ENCODE results near the gene NUPR1. TPM values are rescaled to one million over a fixed set of nuclear protein-coding genes. Genes with fewer than 3 reads are reported as not detected.
"Not testable (repeated sequence)": the region's sequence is repeated elsewhere in the genome, so short reads cannot be mapped to it uniquely, and the experiment has no call there.

Gene NUPR1
- total and polyA plus RNA-seq, 2 donors from 2014 or later, result 64.7 to 125 TPM

DNA sequence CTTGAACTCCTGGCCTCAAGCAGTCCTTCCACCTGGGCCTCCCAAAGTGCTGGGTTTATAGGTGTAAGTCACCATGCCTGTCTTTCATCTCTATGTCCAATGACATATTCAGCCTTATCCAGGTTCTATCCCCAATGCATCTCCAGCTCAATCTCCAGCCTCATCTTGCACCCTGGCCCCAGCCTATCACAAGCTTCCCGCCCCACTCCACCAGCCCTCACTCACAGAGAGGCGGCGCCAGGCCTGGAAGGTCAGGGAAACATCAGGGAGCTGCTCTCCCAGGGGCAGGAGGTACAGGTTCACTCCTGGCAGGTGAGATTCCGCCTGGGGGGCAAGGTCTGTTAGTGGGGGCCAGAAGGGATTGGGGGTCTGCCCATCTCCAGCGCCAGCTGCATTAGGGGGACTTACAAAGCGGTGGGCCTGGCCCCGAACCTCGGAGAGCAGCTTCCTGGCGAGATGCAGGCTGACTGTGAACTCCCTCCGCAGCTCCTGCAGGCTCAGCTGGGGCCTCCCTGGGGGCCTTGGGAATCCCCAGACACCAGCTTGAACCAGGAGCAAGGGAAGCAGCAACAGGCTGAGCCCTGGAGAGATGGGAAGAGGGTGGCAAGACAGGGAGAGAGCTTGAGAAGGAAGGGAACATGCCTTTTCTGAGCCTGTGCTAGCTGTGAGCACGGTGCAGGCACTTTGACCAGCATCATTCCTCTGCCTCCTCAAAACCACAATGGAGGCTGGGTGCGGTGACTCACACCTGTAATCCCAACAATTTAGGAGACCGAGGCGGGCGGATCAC, 35.1 kb downstream of the NUPR1 start:
- H3K27ac ChIP-seq (ENCODE audit: low read depth in 2 of 2, low read length in 2 of 2), result no peak overlapping the region
- H3K4me1 ChIP-seq (ENCODE audit: control insufficient read depth in 2 of 3, insufficient read depth in 2 of 3, low read depth in 1 of 3, low read length in 3 of 3), result peaks cover 0 to 6% (median 0%) of the 10 kb centered on the region in 3 donors
- intact Hi-C loops (cut with DNase I), result no loop called here

DNA sequence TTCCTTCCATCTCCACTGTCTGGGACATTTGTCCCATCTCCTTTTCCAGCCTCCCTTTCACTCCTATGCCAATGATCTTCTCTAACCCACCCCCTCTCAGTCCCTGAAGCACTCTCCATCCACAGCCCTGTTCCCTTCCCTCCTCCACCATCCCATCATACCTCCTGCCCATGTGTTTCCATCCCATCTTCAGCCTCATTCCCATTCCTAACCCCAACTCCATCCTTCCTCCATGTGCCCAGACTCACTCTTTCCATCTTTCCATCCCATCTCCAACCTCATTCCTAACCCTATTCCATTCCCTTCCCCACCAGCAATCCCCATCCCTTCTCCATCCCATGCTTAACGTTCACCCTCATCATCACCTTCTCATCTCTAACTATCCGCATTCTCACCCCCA, 36.5 kb downstream of the NUPR1 start:
- Histone ChIP-seq H3K27ac (ENCODE audit: low read depth in 2 of 2, low read length in 2 of 2) (no peak overlapping the region), H3K27me3 (ENCODE audit: control insufficient read depth, insufficient read depth, low read length) (no peaks in the 10 kb centered on the region), H3K36me3 (ENCODE audit: control insufficient read depth in 2 of 3, insufficient read depth in 3 of 3, low read length in 3 of 3) (no peaks in the 10 kb centered on the region), H3K9ac (ENCODE audit: low read length in 3 of 3) (no peak overlapping the region), H3K4me1 (ENCODE audit: control insufficient read depth in 2 of 3, insufficient read depth in 2 of 3, low read depth in 1 of 3, low read length in 3 of 3) (peaks cover 0 to 6% (median 0%) of the 10 kb centered on the region in 3 donors), H3K4me3 (ENCODE audit: low read length in 3 of 3) (no peak overlapping the region), H3K9me3 (ENCODE audit: control insufficient read depth in 2 of 3, insufficient read depth in 1 of 3, low read length in 3 of 3) (no peaks in the 10 kb centered on the region)
- no peak for DNase-seq
- intact Hi-C loops (cut with DNase I), result no loop called here
- TF ChIP-seq, protein P1, sequence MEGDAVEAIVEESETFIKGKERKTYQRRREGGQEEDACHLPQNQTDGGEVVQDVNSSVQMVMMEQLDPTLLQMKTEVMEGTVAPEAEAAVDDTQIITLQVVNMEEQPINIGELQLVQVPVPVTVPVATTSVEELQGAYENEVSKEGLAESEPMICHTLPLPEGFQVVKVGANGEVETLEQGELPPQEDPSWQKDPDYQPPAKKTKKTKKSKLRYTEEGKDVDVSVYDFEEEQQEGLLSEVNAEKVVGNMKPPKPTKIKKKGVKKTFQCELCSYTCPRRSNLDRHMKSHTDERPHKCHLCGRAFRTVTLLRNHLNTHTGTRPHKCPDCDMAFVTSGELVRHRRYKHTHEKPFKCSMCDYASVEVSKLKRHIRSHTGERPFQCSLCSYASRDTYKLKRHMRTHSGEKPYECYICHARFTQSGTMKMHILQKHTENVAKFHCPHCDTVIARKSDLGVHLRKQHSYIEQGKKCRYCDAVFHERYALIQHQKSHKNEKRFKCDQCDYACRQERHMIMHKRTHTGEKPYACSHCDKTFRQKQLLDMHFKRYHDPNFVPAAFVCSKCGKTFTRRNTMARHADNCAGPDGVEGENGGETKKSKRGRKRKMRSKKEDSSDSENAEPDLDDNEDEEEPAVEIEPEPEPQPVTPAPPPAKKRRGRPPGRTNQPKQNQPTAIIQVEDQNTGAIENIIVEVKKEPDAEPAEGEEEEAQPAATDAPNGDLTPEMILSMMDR (IDR thresholded peaks at IDR 0.05; ENCODE audit: borderline replicate concordance, extremely low read depth, insufficient read depth), result no peak
- no peak for FAIRE-seq

More for the DNA sequence above, 35.1 kb downstream of the NUPR1 start:
- TF ChIP-seq, protein P1 (IDR thresholded peaks at IDR 0.05; ENCODE audit: borderline replicate concordance, extremely low read depth, insufficient read depth), result no peak
- no peak overlapping the region for H3K4me3 ChIP-seq (ENCODE audit: low read length in 3 of 3)
- H3K27me3 ChIP-seq (ENCODE audit: control insufficient read depth, insufficient read depth, low read length), result no peaks in the 10 kb centered on the region
- no peaks in the 10 kb centered on the region for H3K9me3 ChIP-seq (ENCODE audit: control insufficient read depth in 2 of 3, insufficient read depth in 1 of 3, low read length in 3 of 3)
- DNase-seq (no peak), FAIRE-seq (no peak)
- H3K36me3 ChIP-seq (ENCODE audit: control insufficient read depth in 2 of 3, insufficient read depth in 3 of 3, low read length in 3 of 3), result no peaks in the 10 kb centered on the region
- H3K9ac ChIP-seq (ENCODE audit: low read length in 3 of 3), result no peak overlapping the region

DNA sequence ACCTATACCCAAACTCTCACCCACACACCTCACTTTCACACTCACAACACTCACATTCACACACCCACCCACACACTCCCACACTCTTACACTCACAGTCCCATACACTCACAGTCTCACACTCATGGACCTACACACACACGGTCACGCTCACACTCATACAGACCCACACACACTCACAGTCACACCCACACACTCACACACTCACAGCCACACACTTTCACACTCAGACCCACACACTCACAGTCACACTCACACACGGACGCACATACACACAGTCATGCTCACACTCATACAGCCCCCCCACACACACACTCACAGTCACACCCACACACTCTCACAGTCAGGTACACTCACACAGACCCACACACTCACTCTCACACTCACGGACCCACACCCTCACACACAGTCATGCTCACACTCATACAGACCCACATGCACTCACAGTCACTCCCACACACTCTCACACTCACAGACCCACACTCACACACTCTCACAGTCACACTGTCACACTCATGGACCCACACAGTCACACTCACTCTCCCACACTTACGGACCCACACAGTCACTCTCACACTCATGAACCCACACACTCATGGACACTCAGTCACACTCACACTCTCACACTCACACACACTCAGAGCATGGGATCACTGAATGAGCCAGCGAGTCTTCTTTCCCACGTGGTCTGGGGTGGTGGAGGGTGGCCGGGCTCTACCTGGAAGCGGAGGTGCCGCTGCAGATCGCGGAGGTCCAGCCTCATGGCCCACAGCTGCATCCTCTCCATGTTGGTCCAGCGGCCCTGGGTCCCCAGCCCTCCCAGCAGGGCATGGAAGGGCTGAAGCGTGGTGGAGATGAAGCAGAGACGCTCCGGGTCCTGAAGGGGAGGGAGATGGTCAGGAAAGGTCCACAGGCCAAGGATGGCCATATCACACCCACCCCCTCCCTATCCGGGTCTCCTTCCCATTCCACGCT, 37.2 kb downstream of the NUPR1 start:
- H3K9ac ChIP-seq (ENCODE audit: low read length in 3 of 3), result no peak overlapping the region
- H3K27ac ChIP-seq (ENCODE audit: low read depth in 2 of 2, low read length in 2 of 2), result no peak overlapping the region
- H3K4me3 ChIP-seq (ENCODE audit: low read length in 3 of 3), result no peak overlapping the region
- no peaks in the 10 kb centered on the region for H3K27me3 ChIP-seq (ENCODE audit: control insufficient read depth, insufficient read depth, low read length)
- FAIRE-seq (no peak), DNase-seq (no peak)
- no peaks in the 10 kb centered on the region for H3K36me3 ChIP-seq (ENCODE audit: control insufficient read depth in 2 of 3, insufficient read depth in 3 of 3, low read length in 3 of 3)
- H3K9me3 ChIP-seq (ENCODE audit: control insufficient read depth in 2 of 3, insufficient read depth in 1 of 3, low read length in 3 of 3), result no peaks in the 10 kb centered on the region
- intact Hi-C loops (cut with DNase I), result no loop called here
- peaks cover 0 to 6% (median 0%) of the 10 kb centered on the region in 3 donors for H3K4me1 ChIP-seq (ENCODE audit: control insufficient read depth in 2 of 3, insufficient read depth in 2 of 3, low read depth in 1 of 3, low read length in 3 of 3)
- TF ChIP-seq, protein P1 (IDR thresholded peaks at IDR 0.05; ENCODE audit: borderline replicate concordance, extremely low read depth, insufficient read depth), result no peak

DNA sequence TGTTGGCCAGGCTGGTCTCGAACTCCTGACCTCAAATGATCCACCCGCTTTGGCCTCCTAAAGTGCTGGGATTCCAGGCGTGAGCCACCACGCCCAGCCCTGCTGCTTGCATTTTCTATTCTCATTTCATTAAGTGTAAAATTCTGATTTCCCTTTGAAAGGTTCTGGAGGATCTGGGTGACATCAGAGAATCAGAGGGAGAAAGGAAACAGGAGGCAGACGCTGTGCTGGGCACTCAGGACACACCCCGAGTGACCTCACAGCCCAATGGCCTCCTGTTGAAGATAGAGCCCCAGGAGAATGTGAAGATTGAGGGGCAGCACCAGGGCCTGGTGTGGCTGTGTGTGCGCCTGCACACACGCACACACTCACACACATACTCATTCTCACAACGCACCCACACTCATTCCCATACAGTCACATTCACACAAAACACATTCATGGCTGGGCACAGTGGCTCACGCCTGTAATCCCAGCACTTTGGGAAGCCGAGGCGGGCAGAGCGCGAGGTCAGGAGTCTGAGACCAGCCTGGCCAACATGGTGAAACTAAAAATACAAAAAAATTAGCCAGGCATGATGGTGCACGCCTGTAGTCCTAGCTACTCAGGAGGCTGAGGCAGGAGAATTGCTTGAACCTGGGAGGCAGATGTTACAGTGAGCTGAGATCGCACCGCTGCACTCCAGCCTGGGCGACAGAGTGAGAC, 38.1 kb downstream of the NUPR1 start:
- H3K4me1 ChIP-seq (ENCODE audit: control insufficient read depth in 2 of 3, insufficient read depth in 2 of 3, low read depth in 1 of 3, low read length in 3 of 3); H3K9ac ChIP-seq (ENCODE audit: low read length in 3 of 3); H3K27me3 ChIP-seq (ENCODE audit: control insufficient read depth, insufficient read depth, low read length); H3K36me3 ChIP-seq (ENCODE audit: control insufficient read depth in 2 of 3, insufficient read depth in 3 of 3, low read length in 3 of 3); H3K9me3 ChIP-seq (ENCODE audit: control insufficient read depth in 2 of 3, insufficient read depth in 1 of 3, low read length in 3 of 3); FAIRE-seq; intact Hi-C loops (cut with DNase I); DNase-seq; H3K4me3 ChIP-seq (ENCODE audit: low read length in 3 of 3); H3K27ac ChIP-seq (ENCODE audit: low read depth in 2 of 2, low read length in 2 of 2): not testable (repeated sequence)
